Heart left ventricle (tissue), 13 donors: ENCODE data around the gene GGN.

Experiments used
- CTCF ChIP-seq, 12 donors: fragments of 200-600 bp; sonication (generic) in 4 of 12; IDR thresholded peaks; one replicate each; pipeline versions ENCODE4 v1.5.0 to v1.8.0; 2018 to 2022; ENCODE audit warnings: antibody characterized with exemption in 12 of 12, mild to moderate bottlenecking in 5 of 12
- POLR2A ChIP-seq, 2 donors: fragments of 450-650 bp; IDR thresholded peaks; one replicate each; pipeline ENCODE4 v1.6.1; 2017; ENCODE audit warnings: antibody characterized with exemption in 2 of 2, mild to moderate bottlenecking in 2 of 2, moderate library complexity in 2 of 2
- donor health status: ischemic (EF 13 %, LVEDD 7.1; RV severe dilation, severe dysfunction).
- donor health status: DM: no; HTN: yes; CAD: no.
- donor health status: DM: no; HTN: no; CAD: no.
- donor health status: ischemic (EF 25% LVEDD 6.9; RV normal size, moderate dysfunction).
- donor health status: ischemic (EF 25% LVEDD 5.7; RV mildly dilated, moderate dysfunction).
- donor health status: ischemic (EF 35%, LVEDD 5.7; RV mildly dilated, moderate dysfunction).
- donor health status: nonischemic (EF 11% LVEDD 7.7; RV severe dilation, severe dysfunction).
- donor health status: DM: yes; HTN: yes; CAD: no.
- donor health status: PGD.
- donor health status: ischemic (EF 29% LVEDD 5.4; RV normal size, mild dysfunction).
- donor health status: nonischemic (EF 23%, LVEDD 6.1; RV moderate dilation, normal function).

GRCh38 chr19:38346837-38347236 is 41.0 kb downstream of the GGN start:
- TF ChIP-seq CTCF (IDR thresholded peaks at IDR 0.05) (no peak), POLR2A (IDR thresholded peaks at IDR 0.05) (no peak)
